HFF-Myc (cell line): Measurements from ENCODE around the gene ALG3.

Experiments used
- DNase-seq: peaks from one replicate; pipeline ENCODE4 v3.0.0-alpha.2; 2011; ENCODE audit warnings: low read depth; ENCODE audit errors: extremely low read depth
- H3K4me3 ChIP-seq: replicated peaks from 2 replicates; pipeline ENCODE4 v1.5.1; 2011; ENCODE audit warnings: low read depth, mild to moderate bottlenecking, control low read depth, low read length
- CTCF ChIP-seq: IDR thresholded peaks from 2 replicates; pipeline ENCODE4 v1.5.1; 2012; ENCODE audit warnings: mild to moderate bottlenecking, low read depth, low read length, control low read depth; ENCODE audit errors: missing control alignments

The ALG3 gene

GRCh38 chr3:184289426-184289938 is 40.7 kb upstream of the ALG3 start:
- DNase-seq: peak; percentile 32
- peak; percentile 79 for TF ChIP-seq CTCF

GRCh38 chr3:184284696-184285095 is 35.9 kb upstream of the ALG3 start:
- DNase-seq: peak; percentile 56
- H3K4me3 ChIP-seq: no peak overlapping the region
- peak; percentile 52 for TF ChIP-seq CTCF

More at GRCh38 chr3:184289426-184289938, 40.7 kb upstream of the ALG3 start:
- no peak overlapping the region for H3K4me3 ChIP-seq

GRCh38 chr3:184283681-184284080 is 34.9 kb upstream of the ALG3 start:
- no peak for TF ChIP-seq CTCF
- no peak overlapping the region for H3K4me3 ChIP-seq
- no peak for DNase-seq

GRCh38 chr3:184282941-184283340 is 34.2 kb upstream of the ALG3 start:
- DNase-seq: no peak
- TF ChIP-seq CTCF: no peak
- H3K4me3 ChIP-seq: no peak overlapping the region

GRCh38 chr3:184277366-184277765 is 28.6 kb upstream of the ALG3 start:
- no peak for TF ChIP-seq CTCF
- no peak for DNase-seq
- H3K4me3 ChIP-seq: no peak overlapping the region

- TF ChIP-seq CTCF: no peak
- no peak within 1 kb of the TSS for H3K4me3 ChIP-seq
Observed at GRCh38 chr3:184275961-184276910, 27.5 kb upstream of the ALG3 start, which contains the start of gene ECE2. Gene ECE2, plus strand, starts transcription at chr3:184276022. Its CDS starts 132 bp downstream, at chr3:184276154.

More at GRCh38 chr3:184275961-184276910, 27.5 kb upstream of the ALG3 start, which contains the start of gene ECE2:
- no peak for DNase-seq
